Activated CD8-positive, alpha-beta memory T cell treated with anti-CD3 and anti-CD28 coated beads for 36 hours (primary cell): Measurements from ENCODE around the gene ESYT2. TPM values are rescaled to one million over a fixed set of nuclear protein-coding genes. Genes with fewer than 3 reads are reported as not detected.

Experiments
- CTCF ChIA-PET: fragments of 350-600 bp; sonication (Branson Sonifier 250); formaldehyde crosslinking; loops from one replicate; lab custom pipeline; 2021; ENCODE audit warnings: antibody characterized with exemption; lab: Charles Lee
- POLR2A ChIA-PET: fragments of 350-600 bp; sonication (Branson Sonifier 250); formaldehyde crosslinking; loops from one replicate; lab custom pipeline; 2021; ENCODE audit warnings: antibody characterized with exemption; lab: Charles Lee
- total RNA-seq, 2 experiments: library from RNA; stranded (reverse); gene quantifications; one replicate each; pipeline ENCODE4 v1.2.3, GENCODE V29; 2021

ESYT2 gene
- total RNA-seq, 2 experiments from 2014 or later, result 57.3 to 59.1 TPM

DNA sequence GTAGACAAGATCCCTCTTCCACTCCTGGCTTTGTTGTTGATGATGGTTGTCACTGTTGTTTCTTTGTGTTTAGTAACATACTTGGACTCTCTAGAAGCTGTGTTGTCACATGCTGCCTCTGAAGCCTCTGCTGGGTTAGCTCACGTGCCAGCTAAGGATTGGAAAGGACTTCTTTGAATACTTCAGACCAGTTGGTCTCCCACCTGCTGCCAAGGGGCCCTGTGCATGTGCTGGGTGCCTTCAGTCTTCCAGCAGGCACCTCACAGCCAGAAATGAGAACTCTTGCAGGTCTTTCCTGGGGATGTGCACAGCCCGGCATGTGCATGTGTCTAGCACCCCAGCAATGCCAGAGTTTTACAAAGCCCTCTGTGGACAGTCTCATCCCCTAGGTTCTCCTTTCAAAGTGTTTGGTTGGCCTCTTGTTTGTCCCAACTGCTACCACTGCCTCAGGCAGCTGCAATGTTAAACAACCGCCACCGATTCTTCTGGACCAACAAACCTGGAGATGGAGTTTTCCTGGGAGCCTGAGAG, 103.0 kb downstream of the ESYT2 start:
- CTCF ChIA-PET, result interaction anchor here (0.7 kb wide), 1 partner anchor 313 kb away, joined by 3 read pairs; no protein-coding TSS in a partner anchor

DNA sequence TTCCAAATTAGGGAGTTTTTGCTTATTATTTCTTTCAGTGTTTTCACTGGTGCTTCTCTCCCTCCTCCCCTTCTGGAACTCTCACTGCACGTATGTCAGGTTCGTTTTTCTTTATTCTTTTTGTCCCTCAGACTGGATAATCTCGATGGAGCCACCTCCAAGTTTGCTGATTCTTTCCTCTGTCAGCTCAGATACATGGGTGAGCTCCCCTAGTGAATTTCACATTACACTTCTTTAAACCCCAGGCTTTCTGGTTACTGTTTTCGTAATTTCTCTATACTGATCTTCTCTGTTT, 103.9 kb downstream of the ESYT2 start:
- ChIA-PET CTCF (no interaction called here), POLR2A (no interaction called here)

More for the DNA sequence above, 103.0 kb downstream of the ESYT2 start:
- POLR2A ChIA-PET, result interaction anchor here (0.7 kb wide), 1 partner anchor 58 kb away, joined by 5 read pairs; no protein-coding TSS in a partner anchor

DNA sequence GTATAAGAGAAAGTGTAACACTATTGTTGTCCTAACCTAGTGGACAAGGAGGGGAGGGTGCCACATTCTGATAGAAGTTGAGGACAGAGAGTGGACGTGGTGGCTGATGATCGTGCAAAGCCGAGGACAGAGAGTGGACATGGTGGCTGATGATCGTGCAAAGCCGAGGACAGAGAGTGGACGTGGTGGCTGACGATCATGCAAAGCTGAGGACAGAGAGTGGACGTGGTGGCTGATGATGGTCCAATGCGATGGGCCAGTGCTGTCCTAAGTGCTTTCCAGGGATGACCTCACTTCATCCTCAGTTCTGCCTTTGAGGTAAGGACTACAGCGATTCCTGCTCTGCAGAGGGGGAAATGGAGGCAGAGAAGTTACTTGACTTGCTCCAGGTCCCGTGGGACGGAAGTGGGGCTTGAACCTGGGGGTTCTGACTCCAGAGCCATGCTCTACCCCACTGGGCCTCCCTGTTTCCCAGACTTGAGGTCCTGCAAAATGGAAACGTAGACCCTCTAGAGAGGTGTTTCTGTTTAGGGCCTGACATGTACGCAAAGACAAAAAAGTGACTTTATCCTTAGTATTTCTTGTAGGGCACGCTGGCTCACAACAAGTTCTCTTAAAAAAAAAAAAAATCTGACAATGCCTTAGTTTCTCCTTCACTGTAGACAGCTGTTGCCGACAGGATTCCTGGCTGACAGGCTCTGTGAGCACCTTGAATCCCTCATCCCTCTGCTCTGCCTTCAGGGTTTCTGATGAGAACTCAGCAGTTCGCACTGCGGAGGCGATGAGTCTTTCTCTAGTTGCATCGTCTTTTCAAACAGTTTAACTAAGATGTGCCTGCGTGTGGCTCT, 104.4 kb downstream of the ESYT2 start:
- POLR2A ChIA-PET, result no interaction called here
- CTCF ChIA-PET, result no interaction called here

DNA sequence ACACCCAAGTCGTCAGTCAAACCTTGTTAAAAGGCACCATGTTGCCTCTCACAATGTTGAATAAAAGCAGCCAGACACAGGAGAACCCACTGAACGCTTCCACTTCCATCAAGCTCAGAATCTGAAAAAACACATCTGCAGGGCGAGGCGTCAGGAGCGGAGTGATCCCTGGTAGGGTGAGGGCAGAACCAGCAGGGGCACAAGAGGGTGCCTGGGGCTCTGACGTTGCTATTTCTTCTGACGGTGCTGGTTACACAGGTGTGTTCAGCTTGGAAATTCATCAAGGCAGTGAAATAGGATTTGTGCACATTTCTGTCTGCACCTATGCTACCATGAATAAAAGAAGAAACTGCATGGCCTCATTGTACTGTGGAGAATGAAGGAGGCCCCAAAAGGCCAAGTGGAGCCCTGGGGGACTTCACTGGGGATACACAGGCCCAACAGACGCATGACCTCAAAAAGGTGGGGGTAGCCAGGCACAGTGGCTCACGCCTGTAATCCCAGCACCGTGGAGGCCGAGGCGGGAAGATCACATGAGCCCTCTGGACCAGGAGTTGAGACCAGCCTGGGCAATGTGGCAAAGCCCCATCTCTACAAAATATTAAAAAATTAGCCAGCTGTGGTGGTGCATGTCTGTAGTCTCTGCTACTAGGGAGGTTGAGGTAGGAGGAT, 105.5 kb downstream of the ESYT2 start:
- CTCF ChIA-PET, result no interaction called here

DNA sequence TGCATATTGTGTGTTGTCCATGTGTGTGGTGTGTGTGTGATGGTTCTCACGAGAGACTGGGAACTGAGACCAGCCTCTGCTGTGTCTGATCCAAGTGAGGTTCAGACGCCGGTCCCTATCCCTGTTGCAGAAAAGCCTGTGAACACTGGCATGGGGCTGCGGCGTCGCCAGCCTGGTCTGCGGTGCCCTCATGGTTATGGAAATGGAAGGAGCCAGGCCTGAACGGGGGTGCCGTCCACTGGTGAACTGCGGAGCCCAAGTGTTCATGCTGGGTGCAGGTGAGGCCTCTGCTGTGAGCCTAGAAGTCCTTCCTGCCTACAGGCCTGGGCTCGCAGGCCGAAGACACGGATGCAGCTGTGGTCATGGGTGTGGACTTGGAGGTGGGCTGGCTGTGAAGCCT, 106.0 kb downstream of the ESYT2 start:
- CTCF ChIA-PET, result no interaction called here
- POLR2A ChIA-PET, result no interaction called here

More for the DNA sequence above, 105.5 kb downstream of the ESYT2 start:
- POLR2A ChIA-PET, result no interaction called here

DNA sequence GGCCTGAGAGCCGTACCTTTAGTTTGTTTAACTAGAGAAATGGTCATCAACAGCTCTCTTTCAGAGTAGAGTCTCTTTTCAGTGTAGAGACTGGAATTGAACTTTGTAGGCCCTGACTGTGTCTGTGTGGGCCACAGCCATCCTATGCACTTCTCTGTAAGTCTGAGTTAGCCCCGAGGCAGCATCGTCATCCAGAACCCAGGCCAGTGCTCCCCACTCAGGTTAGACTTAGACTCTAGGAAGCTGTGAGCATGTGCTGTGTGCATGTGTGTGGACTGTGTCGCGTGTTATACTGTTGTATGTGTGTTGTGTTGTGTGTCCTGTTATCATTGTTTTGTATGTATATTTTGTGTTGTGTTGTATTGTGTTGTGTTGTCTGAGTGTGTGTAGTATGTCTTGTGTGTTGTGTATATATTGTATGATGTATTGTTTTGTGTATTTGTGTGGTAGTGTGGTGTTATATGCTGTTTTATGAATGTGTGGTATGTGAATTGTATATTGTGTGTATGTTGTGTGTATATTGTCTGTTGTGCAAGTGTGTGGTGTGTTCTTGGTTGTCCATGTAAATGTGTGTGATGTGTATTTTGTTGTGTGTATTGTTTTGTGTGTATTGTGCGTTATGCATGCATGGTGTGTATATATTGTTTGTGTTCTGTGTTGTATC, 106.6 kb downstream of the ESYT2 start:
- ChIA-PET CTCF (no interaction called here), POLR2A (no interaction called here)

DNA sequence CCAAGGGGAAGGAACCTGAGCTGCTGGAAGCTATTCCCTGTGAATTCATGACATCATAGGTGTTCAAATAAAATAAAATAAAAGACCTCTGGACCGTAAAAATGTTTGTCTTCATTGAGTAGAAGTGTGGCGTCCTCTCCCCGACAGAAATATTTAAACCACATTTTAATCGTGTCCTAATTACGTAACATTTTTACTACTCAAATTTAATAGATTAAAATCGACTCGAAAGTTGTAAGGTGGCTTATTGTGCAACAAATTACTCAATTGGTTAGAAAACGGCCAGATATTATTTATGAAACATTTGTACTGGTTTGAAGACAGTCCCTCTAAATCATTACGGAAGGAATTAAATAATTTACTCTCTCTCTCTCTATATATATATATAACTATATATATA, 109.2 kb downstream of the ESYT2 start:
- ChIA-PET POLR2A (no interaction called here), CTCF (no interaction called here)

DNA sequence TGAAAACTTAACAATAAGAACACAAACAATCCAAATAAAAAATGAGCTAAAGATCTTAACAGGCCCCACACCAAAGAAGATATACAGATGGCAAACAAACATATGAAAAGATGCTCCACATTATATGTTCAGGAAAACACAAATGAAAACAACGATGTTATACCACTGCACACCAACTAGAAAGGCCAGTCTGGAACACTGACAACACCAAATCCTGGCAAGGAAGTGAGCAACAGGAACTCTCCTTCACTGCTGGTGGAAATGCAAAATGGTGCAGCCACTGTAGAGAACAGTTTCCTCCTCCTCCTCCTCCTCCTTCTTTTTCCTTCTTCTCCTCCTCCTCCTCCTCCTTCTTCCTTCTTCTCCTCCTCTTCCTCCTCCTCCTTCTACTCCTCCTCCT, 112.5 kb downstream of the ESYT2 start:
- ChIA-PET CTCF (no interaction called here), POLR2A (no interaction called here)

DNA sequence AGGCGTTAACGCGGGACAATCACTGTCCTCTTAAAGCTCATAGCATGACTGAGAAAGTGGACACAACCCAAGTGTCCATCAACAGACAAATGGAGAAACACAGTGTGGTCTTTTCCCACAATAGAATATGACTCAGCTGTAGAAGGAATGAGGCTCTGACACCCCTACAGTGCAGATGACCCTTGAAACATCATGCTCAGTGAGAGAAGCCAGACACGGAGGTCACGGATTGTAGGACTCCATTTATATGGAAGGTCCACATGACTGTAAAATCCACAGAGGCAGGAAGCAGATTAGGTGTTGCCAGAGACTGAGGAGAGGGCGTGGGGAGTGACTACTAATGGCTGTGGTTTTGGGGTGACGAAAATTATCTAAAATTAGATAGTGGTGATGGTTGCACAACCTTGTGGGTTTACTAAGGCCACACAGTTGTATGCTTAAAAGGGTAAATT, 118.6 kb downstream of the ESYT2 start:
- ChIA-PET CTCF (interaction anchor here (1.1 kb wide), 1 partner anchor 266 kb away, joined by 3 read pairs; no protein-coding TSS in a partner anchor), POLR2A (no interaction called here)

DNA sequence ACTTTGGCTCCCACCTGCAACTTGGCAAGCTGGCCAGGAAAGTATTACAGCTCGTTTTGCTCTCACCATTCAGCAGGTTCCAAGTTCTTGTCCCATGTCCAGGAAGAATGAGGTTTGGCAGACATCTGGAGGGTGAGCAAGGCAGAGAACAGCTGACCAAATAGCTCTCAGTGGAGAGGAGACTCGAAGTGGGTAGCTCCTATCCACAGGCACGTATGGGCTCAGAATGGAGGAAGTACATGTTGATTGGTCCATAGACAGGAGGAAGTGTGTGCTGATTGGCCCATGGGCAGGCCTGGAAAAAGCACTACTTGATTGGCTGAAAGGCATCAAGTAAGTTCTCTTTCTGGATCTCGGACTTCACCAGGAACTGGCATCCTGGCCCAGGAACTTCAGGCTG, 121.7 kb downstream of the ESYT2 start:
- ChIA-PET CTCF (no interaction called here), POLR2A (no interaction called here)

DNA sequence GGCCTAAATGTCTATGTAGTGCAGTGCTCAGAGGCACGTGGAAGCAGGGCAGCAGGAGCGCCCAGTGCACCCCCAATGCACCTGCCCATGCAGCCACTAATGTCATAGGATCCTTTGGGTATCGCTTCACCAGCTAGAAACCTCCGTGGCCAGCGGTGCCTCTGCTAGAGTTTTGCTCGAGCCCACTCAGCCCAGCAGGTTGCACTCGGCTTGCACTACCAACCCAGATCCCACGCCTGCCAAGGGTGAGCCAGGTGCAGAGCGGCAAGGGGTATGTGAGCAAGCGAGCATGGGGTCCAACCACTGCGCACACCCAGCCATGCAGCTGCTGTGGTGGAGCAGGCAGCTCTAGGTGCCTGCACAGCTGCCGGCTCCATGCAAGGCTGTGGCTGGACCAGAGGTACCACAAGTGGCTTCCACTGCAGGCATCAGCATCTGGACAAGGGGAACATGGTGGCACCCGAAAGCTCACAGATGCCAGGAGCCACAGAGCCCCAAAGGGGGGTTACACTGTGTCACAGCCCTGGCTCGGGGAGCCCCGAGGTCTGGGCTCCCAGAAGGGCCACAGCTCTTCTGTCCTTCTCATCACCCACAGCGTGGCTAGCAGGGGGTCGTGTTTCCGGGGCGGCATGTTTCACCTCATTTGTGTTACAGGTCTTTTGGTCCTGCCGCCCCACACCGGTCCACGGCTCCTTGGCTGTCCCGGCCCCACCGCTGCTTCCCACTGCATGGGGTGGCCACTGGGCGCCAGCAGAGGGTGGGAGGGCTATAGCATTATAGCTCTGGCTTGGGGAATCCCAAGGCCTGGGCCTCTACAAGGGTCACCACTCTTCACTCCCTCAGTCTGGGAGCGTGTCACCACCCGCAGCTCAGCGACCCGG, 122.4 kb downstream of the ESYT2 start:
- POLR2A ChIA-PET, result no interaction called here
- CTCF ChIA-PET, result no interaction called here

DNA sequence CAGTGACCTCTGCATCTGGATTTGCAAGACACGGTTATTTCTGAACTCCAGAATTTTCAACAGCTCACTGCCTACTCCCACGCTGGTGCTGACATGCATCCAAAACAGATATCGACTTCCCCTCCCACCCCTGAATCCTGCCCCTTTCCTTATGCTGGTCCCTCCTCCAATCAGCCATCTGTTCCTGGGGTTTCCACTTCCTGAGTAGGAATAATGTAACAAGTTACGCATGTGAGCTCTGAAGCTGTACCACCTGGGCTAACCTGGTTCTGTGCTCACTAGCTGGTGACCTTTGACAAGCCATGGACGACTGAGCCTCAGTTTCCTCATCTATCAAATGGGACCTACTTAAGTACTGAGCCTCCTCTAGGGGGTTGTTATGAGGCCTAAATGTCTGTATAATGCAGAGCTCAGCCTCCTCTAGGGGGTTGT, 123.0 kb downstream of the ESYT2 start:
- ChIA-PET CTCF (no interaction called here), POLR2A (no interaction called here)

DNA sequence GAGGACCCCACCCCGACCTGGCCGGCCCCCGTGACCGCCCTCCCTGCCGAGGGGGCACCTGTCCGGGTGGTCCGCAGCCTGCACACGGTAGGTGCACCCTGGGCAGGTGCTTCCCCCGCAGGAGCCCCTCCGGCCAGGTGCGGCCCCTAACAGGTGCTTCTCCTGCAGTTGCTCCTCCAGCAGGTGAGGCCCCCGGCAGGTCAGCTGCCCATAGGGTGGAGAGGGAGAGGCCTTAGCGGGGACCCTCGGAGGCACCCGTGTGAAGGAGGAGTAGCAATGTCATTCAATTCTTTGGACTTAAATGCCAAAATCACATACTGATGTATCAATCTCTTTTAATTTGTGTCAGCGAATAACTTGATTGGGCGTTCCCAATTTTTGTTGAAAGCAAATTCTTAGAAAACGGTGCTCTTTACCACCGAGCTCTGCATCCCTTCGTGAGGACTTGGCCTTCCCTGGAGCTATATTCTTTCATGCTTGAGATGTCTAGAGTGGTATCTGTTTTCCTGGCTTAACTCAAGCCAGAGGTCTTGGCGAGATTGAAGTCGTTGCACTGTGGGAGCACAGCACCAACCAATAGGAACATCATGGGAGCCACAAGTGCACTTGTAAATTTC, 124.0 kb downstream of the ESYT2 start:
- ChIA-PET POLR2A (interaction anchor here (0.6 to 1.1 kb wide), 5 partner anchors 10 to 195 kb away, joined by 3 to 13 read pairs (median 5); no protein-coding TSS in a partner anchor), CTCF (interaction anchor here (0.9 to 1.9 kb wide), 2 partner anchors 28 to 48 kb away, joined by 5 read pairs; no protein-coding TSS in a partner anchor)

DNA sequence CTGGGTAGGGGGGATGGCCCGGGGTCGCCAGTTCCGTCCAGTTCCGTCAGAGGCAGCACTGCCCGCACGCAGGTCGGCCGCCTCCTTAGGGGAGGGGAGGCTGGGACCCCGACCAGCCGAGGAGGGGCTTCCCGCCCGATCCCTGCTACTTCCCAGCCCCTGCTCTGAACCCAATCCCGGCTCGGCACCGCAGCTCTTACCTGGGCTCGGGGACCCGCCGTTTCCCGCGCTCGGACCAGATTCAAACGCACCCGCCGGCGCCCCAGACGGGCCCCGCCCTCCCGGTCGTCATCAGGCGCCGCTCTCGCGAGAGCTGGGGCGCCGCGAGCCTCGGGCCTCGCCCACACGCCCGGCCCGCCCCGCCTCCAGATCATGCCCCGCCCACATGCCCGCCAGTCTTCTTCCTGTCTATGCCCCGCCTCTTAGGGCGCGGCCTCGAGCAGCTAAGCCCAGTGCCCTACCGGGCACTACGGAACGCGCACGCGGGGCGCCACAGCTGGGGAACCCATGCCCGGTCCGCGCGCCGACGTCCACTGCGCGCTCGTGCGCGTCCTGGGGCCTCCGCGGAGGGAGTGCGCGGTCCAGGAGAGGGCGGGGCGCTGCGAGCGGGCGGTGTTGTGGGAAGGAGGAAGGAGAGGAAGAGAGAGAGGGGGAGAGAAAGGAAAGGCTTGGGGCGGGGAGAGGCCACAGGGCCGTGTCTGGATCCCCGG, 124.6 kb downstream of the ESYT2 start, which contains the start of gene NCAPG2:
Gene NCAPG2, minus strand, starts transcription at position 281 of the 710 bp plus-strand sequence. CDS start 2,905 bp downstream, outside the sequence.
- ChIA-PET CTCF (interaction anchor here (0.7 to 1.9 kb wide), 3 partner anchors 29 to 48 kb away, joined by 3 to 5 read pairs (median 5); no protein-coding TSS in a partner anchor), POLR2A (interaction anchor here (0.9 to 1.1 kb wide), 4 partner anchors 9 to 159 kb away, joined by 3 to 13 read pairs (median 4); no protein-coding TSS in a partner anchor)

DNA sequence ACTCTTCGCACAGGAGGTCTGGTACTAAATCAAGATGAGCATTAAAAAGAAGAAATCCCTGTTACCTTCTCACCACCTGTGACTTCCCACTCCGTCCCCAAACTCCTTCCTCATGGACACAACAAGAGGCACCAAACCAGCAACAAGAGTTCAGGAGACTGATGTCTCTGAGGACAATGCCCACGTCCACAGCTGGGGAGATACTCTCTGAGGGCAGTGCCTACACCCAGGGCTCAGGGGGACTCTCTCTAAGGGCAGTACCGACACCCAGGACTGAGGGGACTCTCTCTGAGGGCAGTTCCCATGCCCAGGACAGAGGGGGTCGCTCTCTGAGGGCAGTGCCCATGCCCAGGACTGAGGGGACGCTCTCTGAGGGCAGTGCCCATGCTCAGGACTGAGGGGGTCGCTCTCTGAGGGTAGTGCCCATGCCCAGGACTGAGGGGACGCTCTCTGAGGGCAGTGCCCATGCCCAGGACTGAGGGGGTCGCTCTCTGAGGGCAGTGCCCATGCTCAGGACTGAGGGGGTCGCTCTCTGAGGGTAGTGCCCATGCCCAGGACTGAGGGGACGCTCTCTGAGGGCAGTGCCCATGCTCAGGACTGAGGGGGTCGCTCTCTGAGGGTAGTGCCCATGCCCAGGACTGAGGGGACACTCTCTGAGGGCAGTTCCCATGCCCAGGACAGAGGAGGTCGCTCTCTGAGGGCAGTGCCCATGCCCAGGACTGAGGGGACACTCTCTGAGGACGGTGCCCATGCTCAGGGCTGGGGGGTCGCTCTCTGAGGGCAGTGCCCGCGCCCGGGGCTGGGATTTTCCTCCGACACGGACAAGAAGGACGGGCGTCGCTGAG, 125.4 kb downstream of the ESYT2 start:
- POLR2A ChIA-PET, result interaction anchor here (1.0 to 1.1 kb wide), 3 partner anchors 9 to 160 kb away, joined by 3 to 13 read pairs (median 3); no protein-coding TSS in a partner anchor
- CTCF ChIA-PET, result interaction anchor here (0.7 to 1.9 kb wide), 3 partner anchors 29 to 49 kb away, joined by 3 to 5 read pairs (median 5); no protein-coding TSS in a partner anchor

DNA sequence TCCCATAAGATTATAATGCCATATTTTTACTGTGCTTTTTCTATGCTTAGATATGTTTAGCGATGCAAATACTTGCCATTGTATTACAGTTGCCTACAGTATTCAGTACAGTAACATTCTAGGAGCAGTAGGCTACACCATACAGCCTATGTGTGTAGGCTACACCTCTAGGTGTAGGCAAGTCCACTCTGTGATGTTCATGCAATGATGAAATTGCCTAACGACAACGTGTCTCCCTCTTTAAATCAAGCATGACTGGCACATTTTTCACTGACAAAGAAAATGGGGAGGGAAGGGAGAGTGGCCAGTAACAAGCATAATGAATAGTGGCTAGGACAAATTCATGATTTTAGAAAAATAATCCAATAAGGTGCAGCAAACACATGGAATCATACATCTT, 126.4 kb downstream of the ESYT2 start:
- POLR2A ChIA-PET, result no interaction called here
- CTCF ChIA-PET, result no interaction called here
